IMR-90 (cell line): ENCODE measurements around the gene CD46. TPM values are rescaled to one million over a fixed set of nuclear protein-coding genes. Genes with fewer than 3 reads are reported as not detected.
"Not testable (repeated sequence)": the region's sequence is repeated elsewhere in the genome, so short reads cannot be mapped to it uniquely, and the experiment has no call there.

Experiments used
- ATAC-seq: fragments of 200-7000 bp; cut with Tn5 transposase; 2 replicates; pipeline ENCODE4 v1.9.1; 2020; ENCODE audit warnings: low read depth, mild to moderate bottlenecking, moderate library complexity
- BruUV-seq: library from RNA; stranded (reverse); fragments of 400-500 nt; replicated peaks from 2 replicates; lab custom pipeline; 2021; lab: Mats Ljungman, UMichigan
- CTCF ChIA-PET: fragments of 300-600 bp; formaldehyde crosslinking; extraction: SDS; loops from one replicate; lab custom pipeline; 2021; ENCODE audit warnings: antibody characterized with exemption; lab: Yijun Ruan, JAX
- POLR2A ChIA-PET: fragments of 300-600 bp; sonication (Branson Sonifier 250); formaldehyde crosslinking; loops from one replicate; lab custom pipeline; 2022; ENCODE audit warnings: antibody characterized with exemption; ENCODE audit not compliant: unreplicated experiment; lab: Charles Lee
- DNase-seq: peaks from one replicate; pipeline ENCODE4 v3.0.0; 2013
- H2AFZ ChIP-seq: replicated peaks from 2 replicates; pipeline ENCODE3; 2013; ENCODE audit warnings: low read length, mild to moderate bottlenecking; ENCODE audit not compliant: poor library complexity
- H2AK5ac ChIP-seq: 2 replicates; pipeline ENCODE4 v1.6.1; 2013; ENCODE audit warnings: low read depth, low read length, inconsistent platforms
- H2AK9ac ChIP-seq: replicated peaks from 2 replicates; pipeline ENCODE3; 2013; ENCODE audit warnings: mild to moderate bottlenecking, low read depth, low read length, moderate library complexity; ENCODE audit not compliant: poor library complexity
- H2BK120ac ChIP-seq: 2 replicates; pipeline ENCODE4 v1.6.1; 2013; ENCODE audit warnings: low read depth, low read length, inconsistent platforms
- H2BK15ac ChIP-seq: 3 replicates; pipeline ENCODE4 v1.6.1; 2013; ENCODE audit warnings: low read depth, low read length, inconsistent platforms
- H2BK20ac ChIP-seq: 2 replicates; pipeline ENCODE4 v1.6.1; 2013; ENCODE audit warnings: low read depth, mild to moderate bottlenecking, inconsistent platforms, low read length, moderate library complexity
- H2BK5ac ChIP-seq: 2 replicates; pipeline ENCODE4 v1.6.1; 2013; ENCODE audit warnings: mild to moderate bottlenecking, low read depth, low read length, inconsistent platforms; ENCODE audit not compliant: poor library complexity, severe bottlenecking
- H3K14ac ChIP-seq: replicated peaks from 2 replicates; pipeline ENCODE4 v1.6.1; 2013; ENCODE audit warnings: low read depth, low read length, inconsistent platforms
- H3K18ac ChIP-seq: 2 replicates; pipeline ENCODE4 v1.6.1; 2013; ENCODE audit warnings: low read depth, low read length, control low read depth
- H3K23ac ChIP-seq: 2 replicates; pipeline ENCODE4 v1.6.1; 2013; ENCODE audit warnings: low read depth, low read length, inconsistent platforms
- H3K27ac ChIP-seq: 2 replicates; pipeline ENCODE4 v1.5.1; 2013; ENCODE audit warnings: mild to moderate bottlenecking, control low read depth, low read length; ENCODE audit not compliant: insufficient read depth
- H3K27me3 ChIP-seq: 2 replicates; pipeline ENCODE4 v1.6.1; 2013; ENCODE audit warnings: low read length; ENCODE audit not compliant: control insufficient read depth, insufficient read depth
- H3K36me3 ChIP-seq: 2 replicates; pipeline ENCODE4 v1.6.1; 2013; ENCODE audit warnings: low read length, mixed read lengths; ENCODE audit not compliant: control insufficient read depth, insufficient read depth
- H3K4ac ChIP-seq: 2 replicates; pipeline ENCODE4 v1.6.1; 2013; ENCODE audit warnings: low read depth, low read length, inconsistent platforms
- H3K4me1 ChIP-seq: 2 replicates; pipeline ENCODE4 v1.6.1; 2013; ENCODE audit warnings: low read length, mixed read lengths; ENCODE audit not compliant: control insufficient read depth, insufficient read depth
- H3K4me2 ChIP-seq: 2 replicates; pipeline ENCODE4 v1.6.1; 2013; ENCODE audit warnings: low read depth, mild to moderate bottlenecking, control low read depth, low read length, moderate library complexity
- H3K4me3 ChIP-seq: 2 replicates; pipeline ENCODE4 v1.5.1; 2013; ENCODE audit warnings: low read depth, mild to moderate bottlenecking, control low read depth, low read length, moderate library complexity; ENCODE audit not compliant: insufficient read depth
- H3K56ac ChIP-seq: 2 replicates; pipeline ENCODE4 v1.6.1; 2013; ENCODE audit warnings: low read length, inconsistent platforms; ENCODE audit not compliant: insufficient read depth; ENCODE audit errors: extremely low read depth
- H3K79me1 ChIP-seq, 2 experiments: 2 replicates each; pipeline ENCODE4 v1.6.1; 2013; ENCODE audit warnings: low read length in 2 of 2, inconsistent platforms in 1 of 2, low read depth in 1 of 2
- H3K9ac ChIP-seq: 2 replicates; pipeline ENCODE4 v1.6.1; 2013; ENCODE audit warnings: low read depth, low read length, control low read depth
- H3K9me1 ChIP-seq: 2 replicates; pipeline ENCODE4 v1.6.1; 2013; ENCODE audit warnings: low read length, inconsistent platforms; ENCODE audit not compliant: insufficient read depth
- H3K9me3 ChIP-seq: 2 replicates; pipeline ENCODE4 v1.6.1; 2013; ENCODE audit warnings: low read length; ENCODE audit not compliant: control insufficient read depth, insufficient read depth
- H4K20me1 ChIP-seq: 2 replicates; pipeline ENCODE4 v1.6.1; 2013; ENCODE audit warnings: low read length, inconsistent platforms; ENCODE audit not compliant: insufficient read depth
- H4K5ac ChIP-seq: 2 replicates; pipeline ENCODE4 v1.6.1; 2013; ENCODE audit warnings: mild to moderate bottlenecking, low read depth, low read length, control low read depth
- H4K8ac ChIP-seq, 2 experiments: 2 replicates each; pipeline ENCODE4 v1.6.1; 2013; ENCODE audit warnings: low read depth in 2 of 2, low read length in 2 of 2, control low read depth in 1 of 2, inconsistent platforms in 1 of 2
- H4K91ac ChIP-seq: 2 replicates; pipeline ENCODE4 v1.6.1; 2013; ENCODE audit warnings: low read depth, low read length, inconsistent platforms; ENCODE audit not compliant: insufficient read depth
- BHLHE40 ChIP-seq: fragments of 150-350 bp; IDR thresholded peaks from 2 replicates; pipeline ENCODE4 v1.6.1; 2016; ENCODE audit warnings: mild to moderate bottlenecking, low read depth, low read length
- CEBPB ChIP-seq: IDR thresholded peaks from 2 replicates; pipeline ENCODE4 v1.6.1; 2012; ENCODE audit warnings: low read depth, low read length, improper control_type of control experiment
- ELK1 ChIP-seq: fragments of 150-350 bp; IDR thresholded peaks from 2 replicates; pipeline ENCODE4 v1.6.1; 2016; ENCODE audit warnings: low read depth, mild to moderate bottlenecking, low read length, moderate library complexity, borderline replicate concordance
- FOS ChIP-seq: fragments of 150-350 bp; IDR thresholded peaks from 2 replicates; pipeline ENCODE4 v1.6.1; 2016; ENCODE audit warnings: low read depth, low read length
- MAFK ChIP-seq: IDR thresholded peaks from 2 replicates; pipeline ENCODE4 v1.6.1; 2012; ENCODE audit warnings: low read depth, low read length, improper control_type of control experiment
- NFE2L2 ChIP-seq: fragments of 150-350 bp; IDR thresholded peaks from 2 replicates; pipeline ENCODE4 v1.6.1; 2016; ENCODE audit warnings: low read depth, mild to moderate bottlenecking, low read length
- POLR2A ChIP-seq: IDR thresholded peaks from 2 replicates; pipeline ENCODE4 v1.6.1; 2012; ENCODE audit warnings: mild to moderate bottlenecking, low read depth, low read length
- RAD21 ChIP-seq: IDR thresholded peaks from 2 replicates; pipeline ENCODE4 v1.6.1; 2012; ENCODE audit warnings: low read length, improper control_type of control experiment
- RCOR1 ChIP-seq: IDR thresholded peaks from 2 replicates; pipeline ENCODE4 v1.6.1; 2012; ENCODE audit warnings: mild to moderate bottlenecking, low read length, improper control_type of control experiment; ENCODE audit not compliant: insufficient replicate concordance
- RFX5 ChIP-seq: IDR thresholded peaks from 2 replicates; pipeline ENCODE4 v1.8.0; 2012; ENCODE audit warnings: low read depth, mild to moderate bottlenecking, low read length, moderate library complexity
- SMC3 ChIP-seq: fragments of 150-350 bp; IDR thresholded peaks from 2 replicates; pipeline ENCODE4 v1.6.1; 2016; ENCODE audit warnings: low read depth, mild to moderate bottlenecking, antibody characterized with exemption, low read length, moderate library complexity
- WGBS, 2 experiments: methylation state at CpG; one replicate each; pipeline versions ENCODE4 v1.1.5 to v1.1.7; 2013; ENCODE audit warnings: missing lambda C conversion rate in 2 of 2; ENCODE audit not compliant: insufficient read length in 1 of 2; ENCODE audit errors: extremely low coverage in 2 of 2; 5-methylcytosine and 5-hydroxymethylcytosine counted together
- dilution Hi-C: fragments of 300-500 bp; cut with HindIII; formaldehyde crosslinking; loops from one replicate; pipeline ENCODE4 v1.14.3; 2018; ENCODE audit warnings: low sequenced_read_pairs; ENCODE audit not compliant: unreplicated experiment
- in situ Hi-C: fragments of 300-500 bp; cut with MboI; formaldehyde crosslinking; loops from 3 replicates; pipeline ENCODE4 v1.14.3; 2019; ENCODE audit warnings: low sequenced_read_pairs, inconsistent platforms, mixed read lengths
- intact Hi-C: fragments of 100-400 bp; cut with micrococcal nuclease; formaldehyde crosslinking; loops from 2 replicates; pipeline ENCODE4 v1.10.0; 2022
- polyA plus RNA-seq, 3 experiments: library from polyadenylated mRNA; depleted of rRNA; stranded (reverse); fragments of >200 nt; gene quantifications; 2 replicates each; pipeline ENCODE4 v1.2.3, GENCODE V29; 2012; ENCODE audit warnings: low replicate concordance in 1 of 3
- total RNA-seq: library from RNA; depleted of rRNA; stranded (reverse); fragments of >200 nt; gene quantifications from 2 replicates; pipeline ENCODE4 v1.2.3, GENCODE V29; 2012

Gene CD46
- total and polyA plus RNA-seq, 2 of the 4 experiments (the other 2 are of a cell fraction) = 37.1 to 82.0 TPM

DNA sequence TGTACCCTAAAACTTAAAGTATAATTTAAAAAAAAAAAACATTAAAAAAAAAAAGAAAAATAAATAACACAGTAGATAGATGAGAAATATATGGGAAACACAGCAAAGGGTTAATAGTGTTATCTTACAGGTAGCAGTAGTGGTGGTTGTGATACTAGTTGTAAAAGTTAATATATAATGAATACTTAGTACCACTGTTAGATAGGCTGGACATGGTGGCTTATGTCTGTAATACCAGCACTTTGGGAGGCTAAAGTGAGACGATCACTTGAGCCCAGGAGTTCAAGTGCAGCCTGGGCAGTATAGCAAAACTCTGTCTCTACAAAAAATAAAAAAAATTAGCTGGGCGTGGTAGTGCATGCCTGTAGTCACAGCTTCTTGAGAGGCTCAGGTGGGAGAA, 32.6 kb upstream of the CD46 start:
- CTCF ChIA-PET = no interaction called here
- BruUV-seq = no TSS peak
- dilution Hi-C loops = no loop called here

DNA sequence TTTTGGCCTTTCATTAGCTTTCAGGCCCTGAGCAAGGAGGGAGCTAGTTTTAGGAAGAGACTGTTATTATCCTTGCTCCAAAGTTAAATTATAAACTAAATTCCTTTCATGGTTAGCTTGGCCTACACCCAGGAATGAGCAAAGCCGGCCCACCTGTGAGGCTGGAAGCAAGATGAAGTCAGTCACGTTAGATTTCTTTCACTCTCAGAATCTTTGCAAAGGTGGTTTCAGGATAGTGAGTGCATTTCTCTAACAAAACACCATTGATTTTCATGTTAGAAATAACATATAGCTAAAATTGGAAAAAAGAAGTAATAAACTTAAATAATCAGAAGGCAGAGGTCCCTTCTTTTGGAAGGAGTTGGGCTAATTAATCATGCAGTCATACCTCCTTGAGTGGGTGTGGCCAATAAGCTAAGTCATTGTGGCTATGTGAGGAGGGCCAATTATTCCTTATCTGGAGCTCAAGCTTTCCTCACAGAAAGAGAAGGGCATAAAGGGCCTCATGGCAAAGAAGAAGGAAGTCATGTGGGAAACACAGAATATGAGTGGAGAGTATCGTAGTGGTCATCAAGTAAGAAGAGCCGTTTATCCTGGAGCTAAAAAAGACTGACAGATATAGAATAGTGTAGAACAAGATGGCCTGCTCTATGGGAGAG, 23.5 kb upstream of the CD46 start:
- dilution Hi-C loops, BruUV-seq, POLR2A ChIA-PET: not testable (repeated sequence)

More for the DNA sequence above, 32.6 kb upstream of the CD46 start:
- H3K23ac ChIP-seq = no peak overlapping the region
- no peak overlapping the region for H4K5ac ChIP-seq
- 40% methylated on average over 1 of the region's 2 CpGs; no CpG with 5 or more reads in 1 of the 2 experiments for WGBS, 2 experiments
- H3K9me3 ChIP-seq = no peaks in the 10 kb centered on the region
- H3K56ac ChIP-seq = no peak overlapping the region
- ATAC-seq = no peak
- H3K27me3 ChIP-seq = 0 out of 2 replicates have a peak, but pooled peaks cover 2% of the 10 kb centered on the region
- TF ChIP-seq RAD21 (no peak), POLR2A (no peak), SMC3 (no peak), RFX5 (no peak), NFE2L2 (no peak), BHLHE40 (no peak), MAFK (no peak), CEBPB (no peak), RCOR1 (no peak), FOS (no peak), ELK1 (no peak)
- no peak overlapping the region for H2BK5ac ChIP-seq
- no peak overlapping the region for H2BK15ac ChIP-seq
- H3K4me1 ChIP-seq = no peaks in the 10 kb centered on the region
- no peak overlapping the region for H3K4me2 ChIP-seq
- no peak overlapping the region for H2BK120ac ChIP-seq
- H2AK9ac ChIP-seq = no peak overlapping the region
- no peak overlapping the region for H3K4ac ChIP-seq
- POLR2A ChIA-PET = no interaction called here
- H4K8ac ChIP-seq = no peak overlapping the region
- no peaks in the 10 kb centered on the region for H3K9me1 ChIP-seq
- H3K36me3 ChIP-seq = no peaks in the 10 kb centered on the region
- in situ Hi-C loops = no loop called here
- no peaks in the 10 kb centered on the region for H4K20me1 ChIP-seq
- H3K27ac ChIP-seq = no peak overlapping the region
- DNase-seq = no peak
- H3K18ac ChIP-seq = no peak overlapping the region
- no peak overlapping the region for H3K4me3 ChIP-seq
- intact Hi-C loops = no loop called here
- H3K79me1 ChIP-seq = no peaks in the 10 kb centered on the region
- H2AFZ ChIP-seq = no peak overlapping the region
- H4K91ac ChIP-seq = no peak overlapping the region
- no peak overlapping the region for H2AK5ac ChIP-seq
- no peak overlapping the region for H3K9ac ChIP-seq
- no peak overlapping the region for H3K14ac ChIP-seq
- H2BK20ac ChIP-seq = no peak overlapping the region

More for the DNA sequence above, 23.5 kb upstream of the CD46 start:
- H3K27me3 ChIP-seq, CTCF ChIA-PET, H3K4ac ChIP-seq, H2AK5ac ChIP-seq, H3K9ac ChIP-seq, H3K79me1 ChIP-seq, H3K23ac ChIP-seq, H4K91ac ChIP-seq, H2AK9ac ChIP-seq, H3K27ac ChIP-seq, H4K8ac ChIP-seq, H2AFZ ChIP-seq, H4K20me1 ChIP-seq, in situ Hi-C loops, H3K4me2 ChIP-seq, H3K36me3 ChIP-seq, H3K18ac ChIP-seq, H3K14ac ChIP-seq, H2BK120ac ChIP-seq, DNase-seq, H3K9me1 ChIP-seq, intact Hi-C loops, H3K4me1 ChIP-seq, H3K9me3 ChIP-seq, H2BK5ac ChIP-seq, ATAC-seq, H4K5ac ChIP-seq, H2BK20ac ChIP-seq, H3K56ac ChIP-seq, H2BK15ac ChIP-seq, H3K4me3 ChIP-seq: not testable (repeated sequence)
- WGBS, 2 experiments = no CpG with 5 or more reads among the region's 4 CpGs
